Stimulated activated naive CD8-positive, alpha-beta T cell treated with anti-CD3 and anti-CD28 coated beads, Interleukin-15, Interleukin-2, amounts not matched to agents 100 ng/mL and 50 ng/mL, for 24 hours (primary cell): ENCODE data around the gene GLIPR1.
"Not testable (repeated sequence)": the region's sequence is repeated elsewhere in the genome, so short reads cannot be mapped to it uniquely, and the experiment has no call there.

Experiments
- H3K27ac Mint-ChIP-seq: one replicate; pipeline ENCODE4 v1.8.0; 2021; ENCODE audit warnings: mild to moderate bottlenecking, mixed read lengths
- H3K27me3 Mint-ChIP-seq: one replicate; pipeline ENCODE4 v1.8.0; 2021; ENCODE audit warnings: mixed read lengths
- H3K36me3 Mint-ChIP-seq: one replicate; pipeline ENCODE4 v1.8.0; 2021; ENCODE audit warnings: low read depth, mixed read lengths
- H3K4me1 Mint-ChIP-seq: one replicate; pipeline ENCODE4 v1.8.0; 2021; ENCODE audit warnings: low read depth, mixed read lengths
- H3K4me3 Mint-ChIP-seq: one replicate; pipeline ENCODE4 v1.8.0; 2021; ENCODE audit warnings: mild to moderate bottlenecking, mixed read lengths
- H3K9me3 Mint-ChIP-seq: one replicate; pipeline ENCODE4 v1.8.0; 2021; ENCODE audit warnings: mixed read lengths

Gene GLIPR1

DNA sequence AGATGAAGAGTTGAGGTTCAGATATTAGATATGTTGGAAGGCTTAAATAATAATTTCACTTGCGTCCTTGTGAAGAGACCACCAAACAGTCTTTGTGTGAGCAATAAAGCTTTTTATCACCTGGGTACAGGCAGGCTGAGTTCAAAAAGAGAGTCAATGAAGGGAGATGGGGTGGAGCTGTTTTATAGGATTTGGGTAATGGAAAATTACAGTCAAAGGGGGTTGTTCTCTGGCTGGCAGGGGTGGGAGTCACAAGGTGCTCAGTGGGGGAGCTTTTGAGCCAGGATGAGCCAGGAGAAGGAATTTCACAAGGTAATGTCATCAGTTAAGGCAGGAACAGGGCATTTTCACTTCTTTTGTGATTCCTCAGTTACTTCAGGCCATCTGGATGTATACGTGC, 3.9 kb downstream of the GLIPR1 start:
- peaks cover 77% of the 10 kb centered on the region for H3K4me1 Mint-ChIP-seq
- not testable (repeated sequence) for H3K9me3 Mint-ChIP-seq, H3K27me3 Mint-ChIP-seq
- H3K4me3 Mint-ChIP-seq: peak overlapping the region; percentile 29
- H3K36me3 Mint-ChIP-seq: peaks cover 30% of the 10 kb centered on the region
- peak overlapping the region; percentile 70 for H3K27ac Mint-ChIP-seq

GRCh38 chr12:75487308-75487707, 6.8 kb downstream of the GLIPR1 start:
- H3K27me3 Mint-ChIP-seq: no peaks in the 10 kb centered on the region
- peaks cover 33% of the 10 kb centered on the region for H3K36me3 Mint-ChIP-seq
- peaks cover 61% of the 10 kb centered on the region for H3K4me1 Mint-ChIP-seq
- H3K27ac Mint-ChIP-seq: no peak overlapping the region
- H3K4me3 Mint-ChIP-seq: no peak overlapping the region
- no peaks in the 10 kb centered on the region for H3K9me3 Mint-ChIP-seq

- H3K4me1 Mint-ChIP-seq: peaks cover 56% of the 10 kb centered on the region
- H3K27me3 Mint-ChIP-seq: no peaks in the 10 kb centered on the region
- peaks cover 35% of the 10 kb centered on the region for H3K36me3 Mint-ChIP-seq
- no peaks in the 10 kb centered on the region for H3K9me3 Mint-ChIP-seq
- no peak overlapping the region for H3K4me3 Mint-ChIP-seq
- peak overlapping the region; percentile 28 for H3K27ac Mint-ChIP-seq
Observed at GRCh38 chr12:75488553-75488952, 8.0 kb downstream of the GLIPR1 start.

- Mint-ChIP-seq H3K27me3 (no peaks in the 10 kb centered on the region), H3K9me3 (no peaks in the 10 kb centered on the region), H3K4me1 (peaks cover 53% of the 10 kb centered on the region), H3K36me3 (peaks cover 35% of the 10 kb centered on the region), H3K4me3 (peak overlapping the region; percentile 64), H3K27ac (peak overlapping the region; percentile 82)
Observed at GRCh38 chr12:75489187-75489586, 8.6 kb downstream of the GLIPR1 start.

DNA sequence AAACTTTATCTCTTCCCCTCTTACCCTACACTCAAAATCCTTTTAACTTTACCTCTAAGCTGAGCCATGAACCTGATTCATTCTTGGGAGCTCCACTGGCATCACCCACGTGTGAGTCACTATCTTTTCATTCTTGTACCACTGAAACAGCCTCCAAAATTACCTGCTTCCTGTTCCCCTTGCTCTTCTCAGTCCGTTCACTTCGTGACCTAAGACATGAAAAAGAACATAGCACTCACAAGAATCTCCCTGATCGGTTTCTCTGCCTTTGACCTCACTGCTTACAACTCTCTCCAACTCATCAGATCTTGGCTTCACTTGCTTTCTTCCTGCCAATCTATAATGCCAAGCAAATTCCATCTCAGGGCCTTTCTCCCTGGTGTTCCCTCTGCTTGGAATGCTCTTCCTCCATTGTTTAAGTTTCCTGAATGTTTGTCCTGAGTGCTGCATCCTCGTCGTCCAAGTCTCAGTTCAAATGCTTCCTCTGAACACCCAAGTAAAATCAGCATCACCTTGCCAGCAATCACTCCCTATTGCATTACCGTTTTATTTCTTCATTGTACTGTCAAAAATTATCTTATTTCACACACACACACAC, 9.2 kb downstream of the GLIPR1 start:
- Mint-ChIP-seq H3K27me3 (no peaks in the 10 kb centered on the region), H3K4me1 (peaks cover 48% of the 10 kb centered on the region), H3K9me3 (no peaks in the 10 kb centered on the region), H3K36me3 (peaks cover 34% of the 10 kb centered on the region), H3K27ac (peak overlapping the region; percentile 82), H3K4me3 (peak overlapping the region; percentile 64)

DNA sequence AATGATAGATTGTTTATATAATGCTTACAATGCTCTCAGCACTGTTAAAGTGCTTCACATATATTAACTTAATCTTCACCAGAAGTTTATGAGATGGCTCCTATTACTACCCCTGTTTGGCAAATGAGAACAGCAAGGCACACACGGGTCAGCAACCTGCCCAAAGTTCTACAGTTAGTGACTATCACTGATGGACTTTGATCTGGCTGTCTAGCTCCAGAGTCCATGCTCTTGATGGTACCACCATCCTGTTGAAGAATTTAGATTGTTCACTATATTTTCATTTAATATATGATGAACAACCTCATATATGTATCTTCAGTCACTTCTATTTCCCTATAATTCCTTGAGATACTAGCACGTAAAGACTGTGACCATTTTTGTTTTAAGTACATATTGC, 10.6 kb downstream of the GLIPR1 start:
- Mint-ChIP-seq H3K9me3 (no peaks in the 10 kb centered on the region), H3K27ac (no peak overlapping the region), H3K4me3 (no peak overlapping the region), H3K36me3 (peaks cover 41% of the 10 kb centered on the region), H3K4me1 (peaks cover 46% of the 10 kb centered on the region), H3K27me3 (no peaks in the 10 kb centered on the region)

GRCh38 chr12:75503459-75503858, 22.9 kb downstream of the GLIPR1 start:
- H3K27ac Mint-ChIP-seq: no peak overlapping the region
- H3K36me3 Mint-ChIP-seq: peaks cover 54% of the 10 kb centered on the region
- no peak overlapping the region for H3K4me3 Mint-ChIP-seq

DNA sequence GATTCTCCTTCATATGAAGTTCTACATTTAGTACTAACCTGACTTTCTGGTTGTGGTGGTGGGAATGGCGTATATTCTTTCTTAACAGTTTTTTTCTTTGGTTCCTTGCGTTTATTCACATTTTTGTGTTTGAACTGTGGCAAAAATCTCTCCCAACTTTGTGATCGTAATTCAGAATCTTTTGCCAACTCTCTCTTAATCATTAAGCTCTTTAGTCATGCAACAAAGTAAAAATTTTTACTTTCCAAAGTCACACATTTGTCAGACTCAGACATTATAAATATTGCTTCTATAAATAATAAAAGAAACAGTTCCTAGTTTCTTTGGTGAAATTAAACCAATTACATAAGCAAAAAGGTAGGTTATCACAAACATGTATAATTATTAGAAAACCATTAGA, 23.3 kb downstream of the GLIPR1 start:
- peaks cover 17% of the 10 kb centered on the region for H3K4me1 Mint-ChIP-seq
- H3K4me3 Mint-ChIP-seq: no peak overlapping the region
- no peak overlapping the region for H3K27ac Mint-ChIP-seq
- no peaks in the 10 kb centered on the region for H3K27me3 Mint-ChIP-seq
- no peaks in the 10 kb centered on the region for H3K9me3 Mint-ChIP-seq
- peaks cover 53% of the 10 kb centered on the region for H3K36me3 Mint-ChIP-seq

More at GRCh38 chr12:75503459-75503858, 22.9 kb downstream of the GLIPR1 start:
- H3K4me1 Mint-ChIP-seq: peaks cover 15% of the 10 kb centered on the region
- no peaks in the 10 kb centered on the region for H3K9me3 Mint-ChIP-seq
- H3K27me3 Mint-ChIP-seq: no peaks in the 10 kb centered on the region

DNA sequence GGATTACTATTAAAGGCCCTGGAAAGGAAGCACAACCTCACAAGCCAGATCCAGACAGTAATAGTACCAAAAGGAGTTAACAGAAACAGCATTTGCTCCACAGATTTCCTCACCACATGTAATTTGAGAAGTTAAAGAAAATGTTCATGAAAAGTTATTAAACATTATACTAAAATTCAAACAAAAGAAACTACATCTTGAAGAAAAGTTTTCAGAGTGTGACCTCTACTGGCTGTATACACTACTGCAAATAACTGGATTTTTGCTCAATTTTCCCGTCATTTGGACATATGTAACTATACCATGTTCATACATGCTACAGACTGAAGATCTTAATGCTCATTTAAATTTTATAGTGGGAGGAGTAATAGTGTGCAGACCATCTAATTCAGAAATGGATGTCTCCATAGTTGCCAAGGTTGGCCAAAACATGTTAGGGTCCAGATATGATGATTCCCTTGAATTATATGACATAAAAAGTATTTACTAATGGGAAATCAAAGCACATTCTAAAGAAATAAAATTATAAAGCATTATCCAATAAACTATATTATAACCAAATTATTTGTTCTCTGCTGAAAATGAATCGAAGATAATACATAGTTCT, 25.3 kb downstream of the GLIPR1 start:
- Mint-ChIP-seq H3K27ac (no peak overlapping the region), H3K27me3 (no peaks in the 10 kb centered on the region), H3K4me1 (peaks cover 35% of the 10 kb centered on the region), H3K9me3 (no peaks in the 10 kb centered on the region), H3K36me3 (peaks cover 55% of the 10 kb centered on the region), H3K4me3 (no peak overlapping the region)

- Mint-ChIP-seq H3K4me3 (no peak overlapping the region), H3K9me3 (peaks cover 2% of the 10 kb centered on the region), H3K27ac (no peak overlapping the region), H3K36me3 (peaks cover 57% of the 10 kb centered on the region), H3K27me3 (no peaks in the 10 kb centered on the region), H3K4me1 (peaks cover 42% of the 10 kb centered on the region)
Observed at GRCh38 chr12:75507086-75507485, 26.5 kb downstream of the GLIPR1 start.

- peaks cover 43% of the 10 kb centered on the region for H3K4me1 Mint-ChIP-seq
- no peaks in the 10 kb centered on the region for H3K27me3 Mint-ChIP-seq
- no peak overlapping the region for H3K4me3 Mint-ChIP-seq
- H3K36me3 Mint-ChIP-seq: peaks cover 57% of the 10 kb centered on the region
- peaks cover 3% of the 10 kb centered on the region for H3K9me3 Mint-ChIP-seq
- peak overlapping the region; percentile 13 for H3K27ac Mint-ChIP-seq
Observed at GRCh38 chr12:75508159-75508558, 27.6 kb downstream of the GLIPR1 start.

- Mint-ChIP-seq H3K27me3 (no peaks in the 10 kb centered on the region), H3K4me3 (peak overlapping the region; percentile 99), H3K27ac (peak overlapping the region; percentile 97), H3K4me1 (peaks cover 43% of the 10 kb centered on the region), H3K36me3 (peaks cover 53% of the 10 kb centered on the region), H3K9me3 (peaks cover 3% of the 10 kb centered on the region)
Observed at GRCh38 chr12:75509621-75510020, 29.1 kb downstream of the GLIPR1 start.

DNA sequence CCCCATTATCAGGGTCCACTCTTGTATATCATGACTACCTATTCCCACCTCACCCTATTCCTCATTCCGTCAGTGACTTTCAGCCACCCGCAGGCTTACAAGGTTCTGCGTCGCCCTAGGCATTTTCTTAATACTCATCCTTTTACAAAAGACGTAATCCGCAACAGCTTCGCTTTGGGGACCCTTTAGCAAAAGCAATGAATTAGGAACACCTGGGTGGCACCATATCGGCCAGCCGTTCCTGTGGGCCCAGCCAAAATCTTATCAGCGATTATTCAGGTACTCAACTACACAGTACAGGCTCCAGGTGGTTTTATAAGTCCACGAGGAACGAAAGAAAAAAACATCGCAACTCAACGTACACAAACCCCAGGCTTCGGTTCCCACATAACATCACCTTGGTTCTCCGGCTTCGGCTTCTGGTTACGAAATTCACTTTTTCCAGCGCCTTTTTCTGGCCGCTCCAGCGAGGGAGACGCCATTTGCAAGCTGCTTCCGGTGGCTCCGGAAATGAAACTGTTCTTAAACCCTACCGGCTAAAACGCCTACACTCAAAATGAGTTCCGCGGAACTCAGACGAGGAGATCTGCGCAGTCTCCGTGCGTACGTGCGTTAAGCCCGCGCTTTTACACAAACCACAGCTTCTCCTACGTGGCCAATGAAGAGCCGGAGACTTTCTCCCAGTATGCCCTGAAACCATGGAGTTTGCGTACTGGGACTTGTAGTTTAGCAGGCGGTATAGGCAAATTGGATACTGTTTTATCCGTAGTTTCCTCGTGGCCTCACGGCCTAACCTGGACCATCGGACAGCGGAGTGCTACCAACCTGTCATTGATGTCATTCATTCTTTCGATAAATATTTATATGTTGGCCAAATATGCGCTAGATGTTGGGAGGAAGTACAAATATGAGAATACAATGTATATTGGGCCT, 30.8 kb downstream of the GLIPR1 start, which contains the start of gene KRR1:
Gene KRR1 (minus strand): TSS at position 494 of the 933 bp plus-strand sequence. CDS start 12 bp downstream, at position 482.
- Mint-ChIP-seq H3K4me3 (peak within 1 kb of the TSS; percentile 99), H3K9me3 (peaks cover 3% of the 10 kb centered on the region), H3K27ac (peak within 1 kb of the TSS; percentile 97), H3K36me3 (peaks cover 39% of the 10 kb centered on the region), H3K27me3 (no peaks in the 10 kb centered on the region), H3K4me1 (peaks cover 39% of the 10 kb centered on the region)

DNA sequence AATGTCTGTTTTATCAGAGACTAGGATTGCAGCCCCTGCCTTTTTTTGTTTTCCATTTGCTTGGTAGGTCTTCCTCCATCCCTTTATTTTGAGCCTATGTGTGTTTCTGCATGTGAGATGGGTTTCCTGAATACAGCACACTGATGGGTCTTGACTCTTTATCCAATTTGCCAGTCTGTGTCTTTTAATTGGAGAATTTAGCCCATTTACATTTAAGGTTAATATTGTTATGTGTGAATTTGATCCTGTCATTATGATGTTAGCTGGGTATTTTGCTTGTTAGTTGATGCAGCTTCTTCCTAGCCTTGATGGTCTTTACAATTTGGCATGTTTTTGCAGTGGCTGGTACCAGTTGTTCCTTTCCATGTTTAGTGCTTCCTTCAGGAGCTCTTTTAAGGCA, 40.7 kb downstream of the GLIPR1 start:
- peaks cover 37% of the 10 kb centered on the region for H3K27me3 Mint-ChIP-seq
- not testable (repeated sequence) for H3K4me1 Mint-ChIP-seq, H3K36me3 Mint-ChIP-seq, H3K4me3 Mint-ChIP-seq, H3K27ac Mint-ChIP-seq, H3K9me3 Mint-ChIP-seq

- peaks cover 43% of the 10 kb centered on the region for H3K27me3 Mint-ChIP-seq
- H3K36me3 Mint-ChIP-seq, H3K4me1 Mint-ChIP-seq: not testable (repeated sequence)
Observed at GRCh38 chr12:75522124-75522523, 41.6 kb downstream of the GLIPR1 start.

More at GRCh38 chr12:75522124-75522523, 41.6 kb downstream of the GLIPR1 start:
- H3K4me3 Mint-ChIP-seq, H3K27ac Mint-ChIP-seq, H3K9me3 Mint-ChIP-seq: not testable (repeated sequence)
